ENCODE data around the gene BBX.

Gene BBX

DNA sequence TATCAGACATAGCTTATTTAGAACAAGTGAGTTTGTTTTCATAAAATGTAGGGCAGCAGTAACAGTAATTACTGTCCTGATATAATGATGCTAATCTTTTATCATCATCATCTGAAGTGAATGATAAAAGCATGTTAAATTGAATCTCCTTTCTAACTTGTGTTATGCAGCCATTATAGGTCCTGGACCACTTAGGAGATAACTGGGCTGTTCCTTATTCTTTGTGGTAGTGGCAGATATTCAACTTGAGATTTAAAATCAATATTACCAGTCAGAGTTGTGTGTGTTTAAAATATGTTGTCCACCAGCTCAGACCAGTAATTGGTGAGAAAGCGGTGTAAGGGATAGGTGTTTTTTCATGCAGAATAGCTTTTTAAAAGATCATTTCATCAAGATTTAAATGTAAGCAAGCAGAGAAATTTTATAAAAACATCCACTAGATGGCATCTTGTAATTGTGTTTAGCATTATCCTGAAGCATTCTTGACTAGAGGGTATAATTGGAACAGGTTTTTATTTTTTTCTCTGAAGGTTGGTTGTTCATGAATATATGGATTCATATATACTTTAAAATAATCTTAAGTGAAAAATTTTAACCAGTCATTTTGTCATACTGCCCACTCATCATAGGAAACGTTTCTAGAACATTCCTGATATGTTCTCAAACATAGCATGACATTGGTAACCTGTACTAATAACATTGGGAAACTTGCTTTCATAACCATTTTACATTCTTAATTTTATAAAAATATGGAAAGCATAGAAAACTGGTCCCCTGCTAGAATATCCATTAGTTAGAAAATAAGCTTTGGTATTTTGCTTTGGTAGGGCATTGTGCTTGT is 153.9 kb downstream of the BBX start:
- TF ChIP-seq, protein P1, sequence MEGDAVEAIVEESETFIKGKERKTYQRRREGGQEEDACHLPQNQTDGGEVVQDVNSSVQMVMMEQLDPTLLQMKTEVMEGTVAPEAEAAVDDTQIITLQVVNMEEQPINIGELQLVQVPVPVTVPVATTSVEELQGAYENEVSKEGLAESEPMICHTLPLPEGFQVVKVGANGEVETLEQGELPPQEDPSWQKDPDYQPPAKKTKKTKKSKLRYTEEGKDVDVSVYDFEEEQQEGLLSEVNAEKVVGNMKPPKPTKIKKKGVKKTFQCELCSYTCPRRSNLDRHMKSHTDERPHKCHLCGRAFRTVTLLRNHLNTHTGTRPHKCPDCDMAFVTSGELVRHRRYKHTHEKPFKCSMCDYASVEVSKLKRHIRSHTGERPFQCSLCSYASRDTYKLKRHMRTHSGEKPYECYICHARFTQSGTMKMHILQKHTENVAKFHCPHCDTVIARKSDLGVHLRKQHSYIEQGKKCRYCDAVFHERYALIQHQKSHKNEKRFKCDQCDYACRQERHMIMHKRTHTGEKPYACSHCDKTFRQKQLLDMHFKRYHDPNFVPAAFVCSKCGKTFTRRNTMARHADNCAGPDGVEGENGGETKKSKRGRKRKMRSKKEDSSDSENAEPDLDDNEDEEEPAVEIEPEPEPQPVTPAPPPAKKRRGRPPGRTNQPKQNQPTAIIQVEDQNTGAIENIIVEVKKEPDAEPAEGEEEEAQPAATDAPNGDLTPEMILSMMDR (IDR thresholded peaks at IDR 0.05), result peak; percentile 46
- no peak overlapping the region for H3K27ac ChIP-seq
- no peak for DNase-seq (ENCODE audit: low spot score)
- H3K4me3 ChIP-seq, result no peak overlapping the region

DNA sequence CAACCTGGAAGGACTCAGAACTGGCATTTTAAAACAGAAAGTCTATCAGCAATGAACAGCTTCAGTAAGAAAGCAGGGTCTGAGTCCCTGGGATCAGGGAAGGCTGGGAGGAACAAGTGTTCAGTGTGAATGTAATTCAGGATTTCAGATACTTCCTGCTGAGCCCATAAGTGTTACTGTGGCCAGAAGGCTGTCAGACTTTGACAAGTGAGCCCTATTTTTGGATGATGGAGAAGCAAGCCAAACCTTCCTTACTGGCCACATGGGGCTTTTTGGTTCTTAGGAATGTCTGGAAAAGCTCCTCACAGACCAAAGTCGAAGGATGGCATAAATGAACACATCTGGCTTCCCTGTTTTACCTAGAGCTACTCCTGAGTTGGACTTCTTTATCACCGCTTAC is 157.2 kb downstream of the BBX start:
- TF ChIP-seq, protein P1 (IDR thresholded peaks at IDR 0.05), result no peak
- no peak overlapping the region for H3K4me3 ChIP-seq

DNA sequence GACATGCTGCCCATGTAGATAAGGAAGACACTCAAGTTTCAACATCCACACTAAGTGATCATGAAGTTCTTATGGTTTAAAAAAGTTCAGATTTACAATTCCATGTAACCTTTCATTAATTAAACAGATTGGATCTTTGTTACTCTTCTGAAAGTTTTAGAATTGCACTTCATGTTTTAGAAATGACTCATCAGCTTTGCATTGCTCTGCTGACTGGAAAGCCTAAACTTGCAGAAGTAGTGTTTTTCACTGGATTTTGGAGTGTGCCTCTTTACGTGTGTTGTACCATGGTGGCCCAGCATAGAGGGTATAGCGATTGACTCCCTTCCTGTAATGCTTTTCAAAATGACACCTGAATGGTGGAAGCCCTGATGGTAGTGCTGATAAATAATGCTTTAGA is 157.9 kb downstream of the BBX start:
- DNase-seq (ENCODE audit: low spot score), result no peak
- Histone ChIP-seq H3K27ac (peak overlapping the region; percentile 28 to 77), H3K4me3 (no peak overlapping the region)
- TF ChIP-seq, protein P1 (IDR thresholded peaks at IDR 0.05), result no peak

More for the DNA sequence above, 157.2 kb downstream of the BBX start:
- DNase-seq (ENCODE audit: low spot score), result no peak
- H3K27ac ChIP-seq, result peak overlapping the region; percentile 28 to 77

DNA sequence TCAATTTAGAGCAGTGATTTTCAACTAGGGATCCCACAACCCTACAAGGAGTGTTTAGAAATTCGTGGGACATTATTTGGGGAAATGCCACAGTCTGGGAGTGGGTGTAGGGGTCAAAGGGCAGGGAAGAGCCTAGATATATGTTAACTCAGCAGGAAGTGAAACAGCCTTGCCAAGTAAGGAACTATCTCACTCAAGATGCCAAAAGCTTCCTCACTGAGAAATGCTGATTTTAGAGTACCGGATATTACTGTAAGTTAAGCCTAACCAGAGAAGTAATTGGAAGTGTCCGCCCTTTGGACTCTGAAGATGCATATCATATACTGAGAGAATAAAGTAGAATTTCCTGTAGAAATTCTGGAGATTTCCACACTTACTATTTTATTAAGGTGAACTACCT is 158.6 kb downstream of the BBX start:
- no peak for DNase-seq (ENCODE audit: low spot score)
- Histone ChIP-seq H3K27ac (no peak overlapping the region), H3K4me3 (no peak overlapping the region)
- TF ChIP-seq, protein P1 (IDR thresholded peaks at IDR 0.05), result no peak

DNA sequence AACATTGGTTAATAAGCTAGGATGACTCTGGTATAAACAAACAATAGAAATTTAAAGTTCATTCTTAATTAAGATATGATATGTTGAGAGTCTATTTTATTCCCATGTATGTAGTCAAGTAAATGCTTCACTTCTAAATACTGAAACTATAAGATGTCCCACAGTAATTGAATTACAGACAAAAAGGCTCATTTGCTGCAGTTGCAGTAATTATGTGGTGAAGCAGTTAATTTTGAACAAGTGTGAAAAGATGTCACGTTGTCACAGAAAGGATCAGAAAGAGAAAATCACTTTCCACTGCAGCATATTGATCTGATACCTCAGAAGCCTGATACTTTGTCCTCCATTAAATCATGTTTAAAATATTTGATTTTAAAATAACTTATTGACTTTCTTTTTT is 159.8 kb downstream of the BBX start:
- TF ChIP-seq, protein P1 (IDR thresholded peaks at IDR 0.05), result no peak
- H3K27ac ChIP-seq, result no peak overlapping the region
- H3K4me3 ChIP-seq, result no peak overlapping the region
- no peak for DNase-seq (ENCODE audit: low spot score)

DNA sequence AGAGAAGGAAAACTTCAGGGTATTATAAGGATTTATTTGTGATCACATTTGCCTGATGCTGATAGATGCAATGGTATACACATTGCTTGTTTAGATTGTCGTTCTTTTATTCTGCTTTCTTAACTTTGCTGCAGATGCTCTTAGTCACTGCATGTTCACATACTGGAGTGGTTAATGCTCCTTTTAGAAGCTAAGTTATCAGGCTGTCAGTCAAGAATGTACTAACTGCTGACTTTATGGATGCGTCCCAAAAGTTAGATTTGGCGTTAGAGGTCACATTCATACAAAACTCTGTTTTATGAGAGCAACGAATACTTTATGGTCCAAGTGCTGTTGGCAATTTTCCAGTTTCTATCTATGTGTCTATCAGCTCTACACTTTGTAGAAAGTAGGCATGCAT is 160.7 kb downstream of the BBX start:
- H3K4me3 ChIP-seq, result no peak overlapping the region
- TF ChIP-seq, protein P1 (IDR thresholded peaks at IDR 0.05), result no peak
- H3K27ac ChIP-seq, result no peak overlapping the region
- no peak for DNase-seq (ENCODE audit: low spot score)

DNA sequence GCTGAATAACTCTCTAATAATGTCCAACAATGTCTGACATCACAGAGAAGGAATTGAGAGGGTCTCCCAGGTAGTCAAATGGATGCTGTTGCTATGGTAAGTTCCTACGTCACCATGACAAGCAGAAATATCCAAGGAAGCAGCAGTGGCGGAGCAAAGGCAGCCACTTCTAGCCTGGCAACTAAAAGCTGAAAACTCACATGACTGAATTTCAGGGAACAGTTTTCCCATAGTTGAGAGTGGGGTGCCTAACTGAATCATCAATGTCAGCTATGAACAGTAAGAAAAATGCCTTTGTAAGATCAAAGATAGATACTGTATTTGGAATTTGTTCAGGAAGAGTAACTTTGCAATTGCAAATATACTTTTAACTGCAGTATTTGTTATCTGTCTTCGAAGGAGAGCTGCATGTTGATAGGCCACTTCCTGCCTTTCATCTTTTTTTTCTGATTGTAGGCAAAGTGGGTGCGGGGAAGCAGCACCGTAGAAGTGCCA is 161.7 kb downstream of the BBX start:
- Histone ChIP-seq H3K27ac (peak overlapping the region in 1 of 2 donors; percentile 7), H3K4me3 (no peak overlapping the region)
- TF ChIP-seq, protein P1 (IDR thresholded peaks at IDR 0.05), result no peak
- no peak for DNase-seq (ENCODE audit: low spot score)

Data from coronary artery (tissue), 2 donors.